ENCODE results near the gene SLC22A31.

GRCh38 chr16:89155184-89155679 is 45.1 kb downstream of the SLC22A31 start:
- TF ChIP-seq TSHZ2 (CRISPR knock-in tag; IDR thresholded peaks at IDR 0.05) (no peak), PATZ1 (CRISPR knock-in tag; IDR thresholded peaks at IDR 0.05; ENCODE audit: borderline replicate concordance) (no peak), ZFP3 (CRISPR knock-in tag; IDR thresholded peaks at IDR 0.05) (no peak), GLIS3 (CRISPR knock-in tag; IDR thresholded peaks at IDR 0.05) (no peak), PPARA (CRISPR knock-in tag; IDR thresholded peaks at IDR 0.05; ENCODE audit: borderline replicate concordance) (no peak), POU6F1 (CRISPR knock-in tag; IDR thresholded peaks at IDR 0.05; ENCODE audit: borderline replicate concordance, low read depth) (no peak), TOX (CRISPR knock-in tag; IDR thresholded peaks at IDR 0.05; ENCODE audit: borderline replicate concordance) (no peak), CREB5 (CRISPR knock-in tag; IDR thresholded peaks at IDR 0.05; ENCODE audit: low read depth) (no peak), ARNTL (CRISPR knock-in tag; IDR thresholded peaks at IDR 0.05; ENCODE audit: borderline replicate concordance, low read depth) (no peak), ZFP30 (CRISPR knock-in tag; IDR thresholded peaks at IDR 0.05) (no peak), CSDC2 (CRISPR knock-in tag; IDR thresholded peaks at IDR 0.05) (no peak), SNAI2 (CRISPR knock-in tag; IDR thresholded peaks at IDR 0.05) (no peak), TCF4 (CRISPR knock-in tag; IDR thresholded peaks at IDR 0.05; ENCODE audit: borderline replicate concordance) (no peak)
